Breast epithelium (tissue), 3 donors: Measurements from ENCODE around the gene SCYGR3.

ENCODE experiments used
- POLR2AphosphoS5 ChIP-seq, 3 donors: sonication (generic); formaldehyde crosslinking; IDR thresholded peaks; one replicate each; pipeline ENCODE4 v1.6.1; 2017; ENCODE audit warnings: antibody characterized with exemption in 3 of 3
- TF ChIP-seq, protein P1 (sequence below), 3 donors: fragments of 450-650 bp; IDR thresholded peaks; one replicate each; pipeline ENCODE4 v1.5.1; 2016 to 2017; ENCODE audit warnings: antibody characterized with exemption in 3 of 3, mild to moderate bottlenecking in 3 of 3, moderate library complexity in 3 of 3

DNA sequence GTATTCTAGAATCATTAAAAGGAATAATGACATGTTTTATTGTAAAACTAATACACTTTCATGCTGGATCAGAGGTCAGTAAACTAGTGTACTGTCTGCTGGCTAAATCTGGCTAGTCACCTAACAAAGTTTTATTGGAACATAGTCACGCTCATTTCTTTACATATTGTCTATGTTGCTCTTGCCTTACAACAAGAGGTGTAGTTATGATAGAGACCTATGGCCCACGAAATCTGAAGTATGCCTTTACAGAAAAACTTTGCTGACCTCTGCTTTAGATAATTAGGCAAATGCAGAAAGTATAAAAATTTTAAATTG, 45.8 kb downstream of the SCYGR3 start:
- no peak for TF ChIP-seq POLR2AphosphoS5 (IDR thresholded peaks at IDR 0.05)
- TF ChIP-seq, protein P1, sequence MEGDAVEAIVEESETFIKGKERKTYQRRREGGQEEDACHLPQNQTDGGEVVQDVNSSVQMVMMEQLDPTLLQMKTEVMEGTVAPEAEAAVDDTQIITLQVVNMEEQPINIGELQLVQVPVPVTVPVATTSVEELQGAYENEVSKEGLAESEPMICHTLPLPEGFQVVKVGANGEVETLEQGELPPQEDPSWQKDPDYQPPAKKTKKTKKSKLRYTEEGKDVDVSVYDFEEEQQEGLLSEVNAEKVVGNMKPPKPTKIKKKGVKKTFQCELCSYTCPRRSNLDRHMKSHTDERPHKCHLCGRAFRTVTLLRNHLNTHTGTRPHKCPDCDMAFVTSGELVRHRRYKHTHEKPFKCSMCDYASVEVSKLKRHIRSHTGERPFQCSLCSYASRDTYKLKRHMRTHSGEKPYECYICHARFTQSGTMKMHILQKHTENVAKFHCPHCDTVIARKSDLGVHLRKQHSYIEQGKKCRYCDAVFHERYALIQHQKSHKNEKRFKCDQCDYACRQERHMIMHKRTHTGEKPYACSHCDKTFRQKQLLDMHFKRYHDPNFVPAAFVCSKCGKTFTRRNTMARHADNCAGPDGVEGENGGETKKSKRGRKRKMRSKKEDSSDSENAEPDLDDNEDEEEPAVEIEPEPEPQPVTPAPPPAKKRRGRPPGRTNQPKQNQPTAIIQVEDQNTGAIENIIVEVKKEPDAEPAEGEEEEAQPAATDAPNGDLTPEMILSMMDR (IDR thresholded peaks at IDR 0.05), result no peak
